HAP-1 (cell line): ENCODE data around the gene C11orf98.
A peak's percentile ranks its signal among the peaks of the same experiment; 100 is the strongest.
"Not testable (repeated sequence)": the region's sequence is repeated elsewhere in the genome, so short reads cannot be mapped to it uniquely, and the experiment has no call there.

Experiments used
- DNase-seq, 2 experiments: peaks; one replicate each; pipeline ENCODE4 v3.0.0-alpha.2; 2016 to 2020; ENCODE audit warnings: low spot score in 2 of 2
- H3K27me3 ChIP-seq: fragments of 250-450 bp; sonication (Bioruptor Pico); 2 replicates; pipeline ENCODE4 v1.5.1; 2020; ENCODE audit warnings: low read depth, mild to moderate bottlenecking, moderate library complexity
- H3K36me3 ChIP-seq: fragments of 250-450 bp; sonication (Bioruptor Pico); replicated peaks from 2 replicates; pipeline ENCODE4 v1.5.1; 2020; ENCODE audit warnings: mild to moderate bottlenecking
- H3K4me1 ChIP-seq: fragments of 250-450 bp; sonication (Bioruptor Pico); 2 replicates; pipeline ENCODE4 v1.5.1; 2020; ENCODE audit warnings: mild to moderate bottlenecking
- H3K4me3 ChIP-seq: fragments of 250-450 bp; sonication (Bioruptor Pico); 2 replicates; pipeline ENCODE4 v1.5.1; 2020; ENCODE audit warnings: mild to moderate bottlenecking, moderate library complexity
- H3K9me3 ChIP-seq: fragments of 250-450 bp; sonication (Bioruptor Pico); 2 replicates; pipeline ENCODE4 v1.5.1; 2020; ENCODE audit warnings: mild to moderate bottlenecking, moderate library complexity
- in situ Hi-C: fragments of 300-500 bp; cut with MboI; formaldehyde crosslinking; loops from 3 replicates; pipeline ENCODE4 v1.14.3; 2020; ENCODE audit warnings: low sequenced_read_pairs, inconsistent platforms, mixed read lengths

Gene C11orf98

DNA sequence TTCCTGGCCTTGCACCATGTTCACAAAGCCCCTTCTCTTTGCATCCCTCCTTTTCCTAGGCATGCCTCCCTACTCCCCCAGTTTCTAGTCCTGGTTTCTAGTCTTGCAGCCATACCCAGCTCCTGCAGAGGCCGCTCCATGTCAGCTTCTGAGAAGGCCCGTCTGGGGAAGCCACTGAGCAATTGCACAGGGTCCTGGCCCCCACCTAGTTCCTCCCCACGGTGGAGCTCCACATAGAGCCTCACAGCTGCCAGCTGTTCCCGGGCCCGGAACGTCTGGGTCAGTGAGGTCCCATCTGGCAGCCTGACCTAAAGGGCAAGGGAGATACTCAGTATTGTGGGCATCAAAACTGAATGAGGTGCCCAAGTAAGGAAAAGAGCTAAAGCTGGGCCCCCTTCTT lies 11.7 kb upstream of the C11orf98 start:
- in situ Hi-C loops, result no loop called here
- no peaks in the 10 kb centered on the region for H3K27me3 ChIP-seq
- no peaks in the 10 kb centered on the region for H3K9me3 ChIP-seq
- H3K4me1 ChIP-seq, result peaks cover 23% of the 10 kb centered on the region
- DNase-seq, result no peak
- no peak overlapping the region for H3K4me3 ChIP-seq
- peaks cover 46% of the 10 kb centered on the region for H3K36me3 ChIP-seq

DNA sequence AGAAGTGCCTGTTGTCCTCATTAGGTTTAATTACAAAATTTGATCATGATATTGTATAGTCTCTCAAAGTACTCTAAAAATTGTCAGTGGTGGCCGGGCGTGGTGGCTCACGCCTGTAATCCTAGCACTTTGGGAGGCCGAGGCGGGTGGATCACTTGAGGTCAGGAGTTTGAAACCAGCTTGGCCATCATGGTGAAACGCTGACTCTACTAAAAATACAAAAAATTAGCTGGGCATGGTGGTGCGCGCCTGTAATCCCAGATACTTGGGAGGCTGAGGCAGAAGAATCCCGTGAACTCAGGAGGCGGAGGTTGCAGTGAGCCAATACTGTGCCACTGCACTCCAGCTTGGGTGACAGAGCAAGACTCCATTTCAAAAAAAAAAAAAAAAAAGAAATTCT lies 10.4 kb upstream of the C11orf98 start:
- DNase-seq, in situ Hi-C loops, H3K4me3 ChIP-seq, H3K27me3 ChIP-seq, H3K9me3 ChIP-seq: not testable (repeated sequence)
- Histone ChIP-seq H3K4me1 (peaks cover 23% of the 10 kb centered on the region), H3K36me3 (peaks cover 46% of the 10 kb centered on the region)

DNA sequence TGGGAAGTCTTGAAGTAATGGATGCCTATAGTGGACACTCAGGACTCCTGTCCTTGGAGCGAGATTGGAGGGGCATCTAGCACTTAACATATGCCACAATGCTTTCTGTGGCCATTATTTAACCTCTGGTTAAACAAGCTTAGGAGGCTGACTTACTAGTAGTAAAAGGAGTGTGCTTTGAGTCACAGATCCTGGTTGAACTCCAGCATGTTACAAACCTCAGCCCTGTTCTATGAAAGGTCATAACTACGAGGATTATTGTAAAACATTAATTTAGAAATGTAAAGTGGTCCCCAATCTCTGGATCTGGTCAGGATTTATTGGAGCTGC lies 8.2 kb upstream of the C11orf98 start:
- H3K4me3 ChIP-seq, result peak overlapping the region; percentile 76
- peaks cover 26% of the 10 kb centered on the region for H3K4me1 ChIP-seq
- no peak for DNase-seq
- in situ Hi-C loops, result no loop called here
- peaks cover 45% of the 10 kb centered on the region for H3K36me3 ChIP-seq
- H3K9me3 ChIP-seq, result no peaks in the 10 kb centered on the region
- H3K27me3 ChIP-seq, result no peaks in the 10 kb centered on the region

DNA sequence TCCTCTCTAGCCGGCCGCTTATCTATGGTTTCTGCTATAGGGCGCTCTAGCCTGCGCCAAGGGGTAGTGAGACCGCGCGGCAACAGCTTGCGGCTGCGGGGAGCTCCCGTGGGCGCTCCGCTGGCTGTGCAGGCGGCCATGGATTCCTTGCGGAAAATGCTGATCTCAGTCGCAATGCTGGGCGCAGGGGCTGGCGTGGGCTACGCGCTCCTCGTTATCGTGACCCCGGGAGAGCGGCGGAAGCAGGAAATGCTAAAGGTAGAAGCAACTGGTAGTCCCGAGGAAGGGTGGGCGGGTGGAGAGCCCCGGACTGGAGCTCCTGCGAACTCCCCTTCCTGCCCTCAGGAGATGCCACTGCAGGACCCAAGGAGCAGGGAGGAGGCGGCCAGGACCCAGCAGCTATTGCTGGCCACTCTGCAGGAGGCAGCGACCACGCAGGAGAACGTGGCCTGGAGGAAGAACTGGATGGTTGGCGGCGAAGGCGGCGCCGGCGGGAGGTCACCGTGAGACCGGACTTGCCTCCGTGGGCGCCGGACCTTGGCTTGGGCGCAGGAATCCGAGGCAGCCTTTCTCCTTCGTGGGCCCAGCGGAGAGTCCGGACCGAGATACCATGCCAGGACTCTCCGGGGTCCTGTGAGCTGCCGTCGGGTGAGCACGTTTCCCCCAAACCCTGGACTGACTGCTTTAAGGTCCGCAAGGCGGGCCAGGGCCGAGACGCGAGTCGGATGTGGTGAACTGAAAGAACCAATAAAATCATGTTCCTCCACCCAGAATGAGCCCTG lies 6.8 kb upstream of the C11orf98 start, which contains the start of the genes LBHD1 and UQCC3:
Gene LBHD1, minus strand, starts transcription at position 660 of the 782 bp plus-strand sequence. CDS start 2,236 bp downstream, outside the sequence.
Gene UQCC3, plus strand, starts transcription at position 66 of the 782 bp plus-strand sequence. Its CDS starts 73 bp downstream, at position 139.
- peaks cover 43% of the 10 kb centered on the region for H3K36me3 ChIP-seq
- in situ Hi-C loops, result no loop called here
- H3K4me1 ChIP-seq, result peaks cover 25% of the 10 kb centered on the region
- H3K4me3 ChIP-seq, result peak within 1 kb of the TSS; percentile 76
- peak; percentile 81 to 85 for DNase-seq
- H3K9me3 ChIP-seq, result no peaks in the 10 kb centered on the region
- no peaks in the 10 kb centered on the region for H3K27me3 ChIP-seq

DNA sequence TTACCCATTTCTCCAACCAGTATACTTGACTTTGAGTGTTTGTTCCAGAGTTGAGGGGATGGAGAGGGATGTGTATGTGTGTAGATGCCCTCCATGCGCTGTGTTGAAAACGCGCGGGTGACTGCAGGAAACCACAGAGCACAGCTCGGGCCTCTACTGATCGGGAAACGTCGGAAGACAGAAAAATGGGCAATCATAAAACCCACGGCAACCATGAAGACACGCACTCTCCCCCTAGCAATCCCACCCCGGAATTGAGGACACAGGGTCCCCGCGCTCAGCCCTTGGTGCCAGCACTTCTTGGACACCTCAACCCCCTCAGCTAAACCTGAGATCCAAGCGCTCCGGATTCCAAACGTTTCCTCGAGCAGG lies 6.2 kb upstream of the C11orf98 start:
- H3K9me3 ChIP-seq, result no peaks in the 10 kb centered on the region
- peak overlapping the region; percentile 76 for H3K4me3 ChIP-seq
- in situ Hi-C loops, result no loop called here
- H3K36me3 ChIP-seq, result peaks cover 43% of the 10 kb centered on the region
- no peaks in the 10 kb centered on the region for H3K27me3 ChIP-seq
- peaks cover 31% of the 10 kb centered on the region for H3K4me1 ChIP-seq
- DNase-seq, result no peak

DNA sequence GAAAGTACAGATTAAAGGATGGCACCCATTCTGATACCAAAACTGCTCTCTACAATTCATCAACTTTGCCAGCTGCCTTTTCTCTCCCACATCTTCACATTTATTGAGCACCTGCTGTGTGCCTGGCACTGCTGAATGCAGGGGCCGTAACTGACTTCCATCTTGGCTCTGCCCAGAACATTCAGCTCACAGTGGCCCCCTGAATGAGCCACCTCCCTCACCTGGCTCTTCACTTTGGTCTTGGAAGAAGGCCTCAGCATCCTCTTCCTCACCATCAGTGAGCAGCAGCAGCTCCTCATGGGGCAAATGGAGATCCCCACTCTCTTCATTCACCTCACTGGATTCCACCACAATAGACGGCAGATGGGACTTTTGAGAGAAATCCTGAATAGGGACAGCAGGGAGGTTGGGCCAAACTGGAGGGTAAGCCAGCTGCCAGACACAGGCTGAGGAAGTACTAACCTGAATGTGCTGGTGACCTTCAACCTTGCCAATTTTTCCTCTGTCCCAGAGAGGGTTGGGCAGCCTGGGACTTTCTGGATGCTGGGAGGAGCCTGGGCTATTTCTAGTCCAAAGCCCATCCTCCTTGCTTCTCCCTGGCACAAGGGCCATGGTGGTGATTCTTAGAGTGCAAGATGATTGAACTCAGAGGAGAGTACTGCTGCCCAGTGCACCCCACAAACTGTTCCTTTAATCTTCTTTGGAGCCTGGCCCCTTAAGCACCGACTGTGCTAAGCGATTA lies 4.6 kb upstream of the C11orf98 start:
- H3K9me3 ChIP-seq, result no peaks in the 10 kb centered on the region
- DNase-seq, result peak in 1 of 2 experiments; percentile 56
- no peaks in the 10 kb centered on the region for H3K27me3 ChIP-seq
- peaks cover 31% of the 10 kb centered on the region for H3K4me1 ChIP-seq
- H3K4me3 ChIP-seq, result no peak overlapping the region
- in situ Hi-C loops, result no loop called here
- H3K36me3 ChIP-seq, result peaks cover 44% of the 10 kb centered on the region

DNA sequence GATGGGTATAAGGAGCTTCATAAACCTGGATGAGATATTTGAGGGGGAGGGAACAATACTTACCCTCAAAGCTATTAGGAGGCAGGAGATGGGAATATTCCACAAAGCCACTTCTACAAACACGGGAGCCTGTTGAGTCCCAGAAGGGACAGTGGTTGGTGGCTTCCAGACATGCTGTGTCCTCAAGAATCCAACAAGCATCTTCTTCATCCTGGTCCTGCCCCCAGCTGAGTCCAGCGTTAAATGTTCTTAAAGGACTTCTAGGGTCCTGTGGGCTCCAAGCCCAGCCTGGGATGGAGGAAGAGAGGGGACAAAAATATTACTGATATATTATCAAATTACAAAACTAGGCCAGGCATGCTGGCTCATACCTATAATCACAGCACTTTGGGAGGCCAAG lies 2.5 kb upstream of the C11orf98 start:
- no peak for DNase-seq
- Histone ChIP-seq H3K4me1 (peaks cover 23% of the 10 kb centered on the region), H3K9me3 (no peaks in the 10 kb centered on the region), H3K36me3 (peaks cover 37% of the 10 kb centered on the region), H3K4me3 (peak overlapping the region; percentile 93), H3K27me3 (no peaks in the 10 kb centered on the region)
- in situ Hi-C loops, result no loop called here

DNA sequence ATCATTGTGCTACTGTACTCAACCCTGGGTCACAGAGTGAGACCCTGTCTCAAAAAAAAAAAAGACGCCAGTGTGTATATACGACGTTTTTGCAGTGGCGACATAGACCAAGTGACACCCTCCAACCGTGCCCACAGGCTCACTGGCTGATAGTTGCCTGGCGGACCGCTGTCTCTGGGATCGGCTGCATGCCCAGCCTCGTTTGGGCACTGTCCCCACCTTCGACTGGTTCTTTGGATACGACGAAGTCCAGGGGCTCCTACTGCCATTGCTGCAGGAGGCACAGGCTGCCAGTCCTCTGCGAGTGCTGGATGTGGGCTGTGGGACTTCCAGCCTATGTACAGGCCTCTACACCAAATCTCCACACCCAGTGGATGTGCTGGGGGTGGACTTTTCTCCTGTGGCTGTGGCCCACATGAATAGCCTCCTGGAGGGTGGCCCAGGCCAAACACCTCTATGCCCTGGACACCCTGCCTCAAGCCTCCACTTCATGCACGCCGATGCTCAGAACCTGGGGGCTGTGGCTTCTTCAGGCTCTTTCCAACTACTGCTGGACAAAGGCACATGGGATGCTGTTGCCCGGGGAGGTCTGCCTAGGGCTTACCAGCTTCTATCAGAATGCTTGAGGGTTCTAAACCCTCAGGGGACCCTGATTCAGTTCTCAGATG lies 1.4 kb upstream of the C11orf98 start:
- H3K27me3 ChIP-seq, result no peaks in the 10 kb centered on the region
- peaks cover 45% of the 10 kb centered on the region for H3K36me3 ChIP-seq
- peak overlapping the region; percentile 93 for H3K4me3 ChIP-seq
- H3K4me1 ChIP-seq, result peaks cover 23% of the 10 kb centered on the region
- in situ Hi-C loops, result no loop called here
- DNase-seq, result peak in 1 of 2 experiments; percentile 47
- no peaks in the 10 kb centered on the region for H3K9me3 ChIP-seq

DNA sequence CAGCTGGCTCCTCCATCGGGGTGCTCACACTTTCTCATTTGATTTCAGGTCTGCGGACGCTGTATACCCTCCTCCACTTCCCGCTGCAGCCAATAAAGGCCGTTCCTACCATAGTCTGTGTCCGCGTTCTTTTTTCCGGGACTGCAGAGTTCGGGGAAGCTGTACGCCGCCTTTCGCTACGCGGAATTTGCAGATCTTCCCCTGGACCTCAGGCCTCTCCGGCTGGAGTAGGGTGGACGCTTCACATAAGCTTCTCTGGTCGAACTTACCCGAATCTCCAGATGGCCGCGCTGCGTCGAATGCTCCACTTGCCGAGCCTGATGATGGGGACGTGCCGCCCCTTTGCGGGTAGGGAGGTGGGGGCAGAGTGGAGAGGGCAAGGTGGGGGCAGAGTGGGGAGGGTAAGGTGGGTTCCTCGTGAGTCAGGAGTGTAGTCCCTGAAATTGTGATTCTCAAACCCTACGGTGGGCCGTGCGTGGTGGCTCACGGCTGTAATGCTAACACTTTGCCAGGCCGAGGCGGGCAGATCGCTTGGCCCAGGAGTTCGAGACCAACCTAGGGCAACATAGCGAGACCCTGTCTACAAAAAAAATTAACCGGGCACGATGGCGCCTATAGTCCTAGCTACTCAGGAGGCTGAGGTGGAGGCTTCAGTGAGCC lies 719 bp upstream of the C11orf98 start:
- H3K9me3 ChIP-seq, result no peaks in the 10 kb centered on the region
- H3K36me3 ChIP-seq, result peaks cover 50% of the 10 kb centered on the region
- peak overlapping the region; percentile 93 for H3K4me3 ChIP-seq
- H3K4me1 ChIP-seq, result peaks cover 23% of the 10 kb centered on the region
- no peaks in the 10 kb centered on the region for H3K27me3 ChIP-seq
- in situ Hi-C loops, result no loop called here
- peak in 1 of 2 experiments; percentile 63 for DNase-seq

DNA sequence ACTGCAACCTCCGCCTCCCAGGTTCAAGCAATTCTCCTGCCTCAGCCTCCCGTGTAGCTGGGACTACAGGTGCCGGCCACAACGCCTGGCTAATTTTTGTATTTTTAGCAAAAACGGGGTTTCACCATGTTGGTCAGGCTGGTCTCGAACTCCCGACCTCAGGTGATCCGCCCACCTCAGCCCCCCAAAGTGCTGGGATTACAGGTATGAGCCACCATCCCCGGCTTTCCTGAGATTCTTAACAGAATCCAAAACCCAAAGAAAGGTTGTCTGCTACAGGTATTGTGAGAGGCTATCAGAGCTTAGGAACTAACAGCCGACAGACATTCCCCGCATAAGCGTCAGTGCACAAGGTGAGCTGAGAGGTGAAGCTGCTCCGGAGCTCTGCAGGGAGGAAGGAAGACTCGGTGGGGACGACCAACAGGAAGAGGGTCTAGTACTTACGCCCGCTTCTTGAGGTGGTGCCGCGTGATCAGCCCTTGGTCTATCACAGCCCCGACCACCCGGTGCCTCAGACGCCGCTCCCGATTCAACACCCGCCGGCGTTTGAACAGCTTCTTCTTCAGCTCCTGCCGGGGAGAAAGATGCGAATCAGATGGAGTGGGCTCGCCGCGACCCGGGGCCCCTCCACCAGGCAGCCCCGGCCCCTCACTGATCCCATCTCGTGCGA lies 470 bp downstream of the C11orf98 start:
- Histone ChIP-seq H3K4me1 (peaks cover 15% of the 10 kb centered on the region), H3K36me3 (peaks cover 53% of the 10 kb centered on the region), H3K4me3 (peak overlapping the region; percentile 93), H3K9me3 (no peaks in the 10 kb centered on the region), H3K27me3 (no peaks in the 10 kb centered on the region)
- in situ Hi-C loops, result no loop called here
- DNase-seq, result peak; percentile 60 to 76

DNA sequence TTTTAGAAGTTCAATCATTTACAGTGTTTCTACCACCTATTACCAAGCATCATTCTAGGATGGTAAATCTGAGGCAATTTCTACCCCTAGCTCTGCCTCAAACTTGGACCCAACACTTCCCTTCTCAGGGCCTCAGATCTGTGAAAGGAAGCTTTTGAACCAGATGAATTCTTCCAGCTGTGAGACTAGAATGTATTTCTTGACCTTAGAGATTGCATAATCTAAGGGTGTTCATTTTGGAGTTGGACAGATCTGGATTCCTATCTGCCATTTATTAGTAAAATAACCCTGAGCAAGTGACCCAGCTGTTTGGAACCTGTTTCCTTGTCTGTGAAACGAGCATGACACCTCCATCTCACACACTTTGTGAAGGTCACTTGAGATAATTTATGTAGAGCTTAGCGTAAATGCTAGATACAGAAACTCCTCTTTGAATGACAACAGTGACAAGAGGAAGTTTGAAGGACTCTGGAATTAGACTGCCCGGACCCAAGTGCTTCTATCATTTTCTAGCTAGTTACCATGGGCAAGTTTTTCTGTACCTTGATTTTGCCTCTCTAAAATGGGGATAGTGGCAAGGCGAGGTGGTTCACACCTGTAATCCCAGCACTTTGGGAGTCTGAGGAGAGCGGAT lies 8.1 kb downstream of the C11orf98 start:
- Histone ChIP-seq H3K4me3 (no peak overlapping the region), H3K27me3 (no peaks in the 10 kb centered on the region), H3K9me3 (no peaks in the 10 kb centered on the region), H3K4me1 (peaks cover 4% of the 10 kb centered on the region), H3K36me3 (peaks cover 12% of the 10 kb centered on the region; the same call in 1 of the 2 replicates)
- in situ Hi-C loops, result no loop called here
- DNase-seq, result no peak

DNA sequence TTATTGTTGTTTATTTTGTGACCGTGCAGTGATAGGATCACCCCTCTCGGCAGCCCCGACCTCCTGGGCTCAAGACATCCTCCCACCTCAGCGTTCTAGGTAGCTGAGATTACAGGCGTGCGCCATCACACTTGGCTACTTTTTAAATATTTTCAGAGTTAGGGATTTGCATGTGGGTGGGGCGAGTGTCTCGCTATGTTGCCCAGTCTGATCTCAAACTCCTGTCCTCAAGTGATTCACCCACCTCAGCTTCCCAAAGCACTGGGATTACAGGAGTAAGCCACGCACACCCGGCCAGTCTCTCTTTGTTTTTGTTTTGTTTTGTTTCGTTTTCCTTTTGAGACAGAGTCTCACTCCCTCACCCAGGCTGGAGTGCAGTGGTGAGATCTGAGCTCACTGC lies 10.7 kb downstream of the C11orf98 start:
- Histone ChIP-seq H3K27me3 (no peaks in the 10 kb centered on the region), H3K4me1 (peaks cover 8% of the 10 kb centered on the region), H3K9me3 (no peaks in the 10 kb centered on the region), H3K36me3 (peaks cover 8% of the 10 kb centered on the region), H3K4me3 (no peak overlapping the region)
- DNase-seq, result no peak
- in situ Hi-C loops, result no loop called here
